Stimulated activated CD8-positive, alpha-beta memory T cell treated with anti-CD3 and anti-CD28 coated beads, Interleukin-2, amount 100 ng/mL, for 1 hour (primary cell): Measurements from ENCODE around the gene PPL.
"Not testable (repeated sequence)": the region's sequence is repeated elsewhere in the genome, so short reads cannot be mapped to it uniquely, and the experiment has no call there.

Experiments
- DNase-seq, 2 donors: peaks; one replicate each; pipeline ENCODE4 v3.0.0-alpha.2; 2020; ENCODE audit warnings: low read depth in 2 of 2

Gene PPL

GRCh38 chr16:4934591-4934990, 2.4 kb downstream of the PPL start:
- no peak for DNase-seq

GRCh38 chr16:4933871-4934395, 3.0 kb downstream of the PPL start:
- no peak for DNase-seq

DNA sequence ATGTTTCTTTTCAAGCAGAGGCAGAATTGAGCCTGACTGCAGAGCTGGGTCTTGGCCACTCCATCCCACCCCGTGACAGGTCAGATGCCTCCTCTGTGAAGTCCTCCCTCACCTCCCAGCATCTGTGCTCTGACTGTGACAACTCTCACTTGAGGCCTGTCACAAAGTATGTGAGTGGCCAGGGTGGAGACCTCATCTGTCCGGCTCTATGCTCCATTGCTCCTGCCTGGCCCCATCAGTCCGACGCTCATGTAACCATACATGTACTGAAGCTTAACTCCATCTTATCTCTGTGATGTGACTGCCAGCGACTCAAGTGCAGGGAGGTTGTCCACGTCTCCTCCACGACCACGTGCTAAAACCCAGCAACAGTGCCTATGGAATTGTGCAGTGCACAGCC, 3.5 kb downstream of the PPL start:
- DNase-seq, result no peak

DNA sequence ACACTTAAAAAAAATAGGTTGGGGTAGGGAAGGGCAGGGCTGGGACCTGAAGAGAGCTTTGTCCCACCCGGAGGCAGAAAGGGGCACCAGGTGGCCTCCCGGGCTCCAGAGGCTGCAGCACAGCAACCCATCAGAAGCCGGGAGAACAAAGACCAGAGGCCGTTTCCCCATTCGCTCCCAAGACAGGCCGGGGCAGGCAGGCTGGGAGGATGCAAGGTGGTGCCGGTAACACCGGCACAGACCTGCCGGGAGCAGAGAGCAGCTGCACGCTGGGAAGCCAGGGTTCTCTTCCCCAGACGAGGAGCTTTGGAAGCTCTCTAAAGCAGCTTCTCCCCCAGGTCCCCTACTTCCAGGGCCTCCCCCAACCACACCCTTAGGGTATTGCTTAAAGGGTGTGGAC, 5.6 kb downstream of the PPL start:
- no peak for DNase-seq

GRCh38 chr16:4929619-4930018, 7.3 kb downstream of the PPL start:
- not testable (repeated sequence) for DNase-seq

DNA sequence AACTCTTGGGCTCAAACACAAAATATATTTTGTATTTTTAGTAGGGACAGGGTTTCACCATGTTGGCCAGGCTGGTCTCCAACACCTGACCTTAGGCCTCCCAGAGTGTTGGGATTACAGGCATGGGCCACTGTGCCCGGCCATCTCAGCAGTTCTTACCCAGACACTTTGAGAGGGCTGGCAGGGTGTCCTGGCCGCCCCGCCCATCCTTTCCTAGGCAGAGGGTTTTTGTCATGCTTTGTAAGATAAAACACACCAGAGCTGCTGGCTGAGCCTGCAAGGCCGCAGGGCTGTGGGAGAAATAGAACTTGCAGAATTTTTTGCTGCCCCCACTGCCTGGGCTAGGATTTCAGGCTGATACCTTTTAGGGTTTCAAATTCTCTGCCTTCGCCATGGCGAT, 8.7 kb downstream of the PPL start:
- no peak for DNase-seq

DNA sequence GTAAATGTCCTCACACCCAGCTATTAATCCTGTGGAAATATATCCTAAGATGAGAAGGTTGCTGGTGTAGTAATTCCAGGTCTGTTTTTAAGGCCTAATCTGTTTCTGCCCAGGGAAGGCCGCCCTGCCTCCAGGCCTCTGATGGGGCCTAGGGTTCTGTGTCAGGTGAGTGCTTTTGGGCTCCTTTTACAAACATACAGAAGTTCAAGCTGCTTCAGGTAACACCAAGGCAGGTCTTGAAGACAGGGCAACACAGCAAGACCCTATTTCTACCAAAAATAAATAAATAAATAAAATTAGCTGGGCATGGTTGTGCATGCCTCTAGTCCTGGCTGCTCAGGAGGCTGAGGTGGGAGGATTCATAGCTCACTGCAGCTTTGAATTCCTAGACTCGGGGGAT, 9.3 kb downstream of the PPL start:
- DNase-seq, result no peak

DNA sequence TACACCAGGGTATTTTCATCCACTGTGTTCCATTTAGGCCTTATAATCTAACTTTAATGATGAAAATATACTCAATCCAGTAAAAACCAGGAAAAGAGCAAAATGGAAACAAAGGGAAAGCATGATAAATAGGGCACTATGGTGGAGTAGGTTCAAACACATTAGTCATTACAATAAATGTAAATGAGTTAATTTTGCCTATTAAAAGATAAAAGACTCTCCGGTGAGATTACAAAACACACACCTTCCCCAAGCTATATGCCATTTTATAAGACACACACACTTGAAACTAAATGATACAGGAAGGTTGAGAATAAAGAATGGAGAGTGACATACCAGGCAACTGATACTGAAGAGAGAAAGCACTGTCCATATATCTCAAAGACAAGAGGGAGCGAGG, 10.0 kb downstream of the PPL start:
- no peak for DNase-seq

DNA sequence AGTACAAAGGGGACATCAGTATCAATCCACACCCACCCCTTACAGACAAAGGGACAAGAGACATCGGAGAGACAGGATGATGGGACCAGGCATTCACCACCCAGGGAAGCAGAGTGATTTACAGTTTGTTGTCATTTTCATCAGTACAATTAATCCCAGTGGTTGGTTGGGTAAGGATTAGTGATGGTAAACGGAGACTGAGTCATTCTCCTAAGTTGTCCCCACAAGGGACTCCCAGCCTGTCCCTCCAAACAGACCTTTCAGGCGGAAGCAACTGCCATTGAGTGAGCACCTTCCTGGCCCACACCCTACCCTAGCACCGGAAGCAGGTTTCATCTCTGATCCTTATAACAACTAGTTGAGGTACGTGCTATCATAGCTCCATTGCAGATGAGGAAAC, 11.2 kb downstream of the PPL start:
- DNase-seq, result no peak

- DNase-seq, result no peak
Observed at GRCh38 chr16:4925293-4925607, 11.7 kb downstream of the PPL start.

DNA sequence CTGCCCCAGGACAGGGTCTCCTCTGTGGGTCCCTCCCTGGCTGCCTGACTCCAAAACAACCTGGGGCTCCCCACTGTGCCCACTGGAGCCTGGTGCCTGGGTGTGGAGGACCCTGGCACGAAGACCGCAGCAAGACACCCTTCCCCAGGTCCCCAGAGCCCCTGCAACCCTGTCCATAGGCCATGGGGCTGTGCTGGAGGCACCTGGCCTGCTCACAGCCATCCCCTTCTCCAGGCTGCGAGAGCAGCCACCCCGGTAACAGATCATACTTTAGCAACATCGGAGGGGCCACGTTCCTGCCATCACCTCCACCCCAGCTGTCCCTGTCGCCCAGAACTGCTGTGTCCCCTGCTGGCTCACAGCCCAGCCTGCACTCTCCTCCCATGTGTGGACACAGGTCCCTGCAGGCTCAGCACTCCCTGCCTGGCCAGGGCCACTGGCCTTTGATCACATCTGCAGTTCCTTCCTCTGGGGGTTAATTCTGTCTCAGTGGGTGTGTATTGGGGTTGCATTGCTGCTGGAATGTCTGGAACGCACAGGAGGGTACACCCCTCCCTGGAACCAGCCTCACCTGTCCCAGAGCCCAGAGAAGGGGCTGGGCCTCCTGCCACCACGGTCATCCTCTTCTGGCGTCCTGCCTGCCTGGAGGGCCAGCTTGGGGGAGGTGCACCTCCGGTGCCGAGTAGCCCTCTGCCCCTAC, 12.2 kb downstream of the PPL start:
- DNase-seq, result no peak

DNA sequence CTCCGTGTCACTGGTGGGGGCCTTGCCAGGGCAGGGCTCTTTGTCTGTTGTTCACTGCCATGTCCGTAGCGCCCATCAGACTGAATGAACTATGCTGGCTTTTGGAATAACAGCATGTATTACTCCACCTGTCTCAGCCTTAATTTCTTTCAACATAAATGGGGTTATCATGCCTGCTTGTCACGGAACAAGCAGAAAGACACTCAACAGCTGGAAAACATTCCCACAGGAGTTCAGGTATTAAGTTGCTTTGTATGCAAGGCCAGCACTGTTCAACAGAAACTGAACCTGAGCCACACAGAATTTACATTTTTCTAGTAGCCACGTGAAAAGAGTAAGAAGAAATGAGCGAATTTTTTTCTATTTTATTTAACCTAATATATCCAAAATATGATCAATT, 13.1 kb downstream of the PPL start:
- DNase-seq, result no peak

GRCh38 chr16:4922721-4923342, 14.1 kb downstream of the PPL start:
- no peak for DNase-seq

DNA sequence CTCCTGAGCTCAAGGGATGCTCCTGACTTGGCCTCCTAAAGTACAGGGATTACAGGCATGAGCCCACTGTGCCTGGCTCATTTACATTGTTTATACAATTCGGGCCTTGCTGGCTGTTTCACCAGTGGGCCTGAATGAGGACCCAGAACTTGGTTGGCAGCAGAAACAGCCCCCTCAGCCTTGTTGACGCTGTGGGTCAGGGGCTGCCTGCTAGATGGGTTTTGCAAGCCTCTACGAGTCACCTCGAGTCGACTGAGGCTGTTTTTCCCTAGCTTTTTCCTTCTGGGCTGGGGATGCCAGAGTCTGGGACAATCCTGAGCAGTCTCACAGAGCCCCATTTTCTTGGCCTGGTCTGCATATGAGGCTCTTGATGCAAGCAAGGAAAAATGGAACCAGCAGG, 16.1 kb downstream of the PPL start:
- no peak for DNase-seq

DNA sequence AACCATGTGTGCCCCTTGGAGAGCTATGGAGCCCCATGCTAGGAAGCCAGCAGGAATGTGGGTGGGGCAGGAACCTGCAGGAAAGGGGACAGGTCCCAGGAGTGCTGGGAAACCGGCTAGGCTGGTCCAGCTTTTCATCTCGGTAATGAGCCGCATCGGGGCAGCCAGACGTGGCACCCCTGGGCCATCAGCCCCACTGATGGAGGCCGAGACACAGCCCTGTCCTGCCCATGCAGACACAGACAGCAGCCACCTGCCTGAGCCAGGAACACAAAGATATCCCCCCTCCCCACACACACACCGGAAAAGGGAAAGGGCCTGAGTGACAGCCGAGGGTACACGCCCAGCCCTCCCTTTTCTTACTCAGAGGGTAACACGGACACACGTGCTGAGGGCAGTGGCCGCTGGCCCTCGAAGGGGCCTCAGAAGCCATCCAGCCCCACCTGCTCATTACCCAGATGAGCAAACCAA, 18.1 kb downstream of the PPL start:
- no peak for DNase-seq

- no peak for DNase-seq
Observed at GRCh38 chr16:4917117-4917516, 19.8 kb downstream of the PPL start.

DNA sequence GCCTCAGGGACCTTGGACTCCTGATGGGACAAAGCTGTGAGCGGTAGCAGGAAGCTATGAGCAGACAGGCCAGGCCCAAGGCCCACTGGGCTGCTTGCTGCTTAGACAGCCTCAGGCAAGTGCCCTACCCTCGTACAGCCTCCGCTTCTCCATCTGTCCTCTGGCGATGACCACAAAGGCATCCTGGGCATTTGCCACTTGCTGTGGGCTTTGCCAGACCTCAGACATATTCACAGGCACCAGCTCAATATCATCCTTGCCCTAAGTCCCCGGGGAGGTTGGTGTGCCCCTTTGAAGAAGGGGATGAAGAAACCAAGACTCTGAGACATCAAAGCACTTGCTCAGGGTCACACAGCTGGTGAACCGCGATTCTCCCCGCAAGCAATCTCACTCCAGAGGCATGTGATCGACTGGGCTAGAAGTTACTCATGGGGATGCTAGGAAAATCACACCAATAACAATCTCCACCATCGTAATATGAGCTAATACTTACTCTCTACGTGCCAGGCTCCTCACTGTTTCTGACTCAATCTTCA, 21.7 kb downstream of the PPL start:
- DNase-seq, result no peak

- no peak for DNase-seq
Observed at GRCh38 chr16:4914528-4915225, 22.3 kb downstream of the PPL start.

DNA sequence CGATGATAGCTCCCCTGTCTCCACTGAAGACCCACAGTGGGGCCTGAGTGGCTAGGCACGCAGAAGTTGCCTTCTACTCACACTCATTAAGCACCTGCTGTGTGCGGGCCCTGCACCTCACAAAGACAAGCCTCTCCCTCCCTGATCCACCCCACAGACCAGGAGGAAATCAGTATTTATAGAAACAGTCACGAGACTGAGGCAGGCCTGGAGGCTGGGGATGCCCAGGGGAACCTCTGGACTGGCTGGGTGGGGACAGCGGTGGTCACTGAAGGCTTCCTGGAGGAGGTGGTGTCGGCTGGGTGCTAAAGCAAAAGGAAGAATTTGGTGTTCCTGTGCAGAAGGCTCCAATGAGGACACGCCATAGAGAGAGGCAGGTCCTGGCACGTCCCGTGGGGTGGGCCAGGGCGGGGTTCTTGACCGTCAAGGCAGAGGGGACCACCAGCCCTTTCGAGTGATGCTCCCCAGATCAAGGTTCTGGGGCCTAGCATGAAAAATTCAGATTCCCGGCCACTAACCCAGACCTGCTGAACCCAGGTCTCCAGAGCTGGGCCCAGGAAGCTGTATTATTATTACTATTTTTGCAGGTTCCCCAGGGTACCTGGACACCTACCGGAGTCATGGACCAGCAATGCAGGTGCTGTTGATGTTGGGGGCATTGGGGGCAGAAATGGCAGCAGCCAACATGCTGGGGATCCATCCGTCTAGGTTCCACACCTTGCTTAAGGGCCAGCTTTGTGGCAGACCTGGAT, 23.0 kb downstream of the PPL start:
- no peak for DNase-seq

DNA sequence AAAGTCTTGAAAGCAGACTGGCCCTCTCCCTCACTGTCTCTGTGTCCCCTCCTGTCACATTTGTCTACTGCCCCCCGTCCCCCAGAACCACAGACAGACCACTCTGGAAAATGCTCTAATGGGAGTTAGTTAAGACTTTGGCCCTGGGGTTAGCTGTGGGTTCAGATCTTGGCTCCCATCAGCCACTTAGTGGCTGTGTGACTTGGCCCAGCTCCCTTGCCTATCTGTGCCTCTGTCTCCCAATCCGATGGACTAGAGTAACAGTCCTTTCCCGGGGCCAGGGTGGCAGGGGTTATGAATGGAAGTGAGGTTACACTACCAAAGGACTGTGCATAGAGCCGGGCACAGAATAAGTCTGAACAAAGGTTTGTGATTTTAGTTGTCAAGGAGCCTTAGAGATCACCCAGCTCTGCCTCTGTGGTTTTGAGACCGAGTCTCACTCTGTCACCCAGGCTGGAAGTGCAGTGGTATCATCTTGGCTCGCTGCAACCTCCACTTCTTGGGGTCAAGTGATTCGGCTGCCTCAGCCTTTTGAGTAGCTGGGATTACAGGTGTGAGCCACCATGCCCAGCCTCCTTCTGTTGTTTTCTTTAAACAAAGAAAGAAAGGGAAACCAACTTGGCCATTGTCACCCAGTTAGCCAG, 23.7 kb downstream of the PPL start:
- DNase-seq, result no peak

DNA sequence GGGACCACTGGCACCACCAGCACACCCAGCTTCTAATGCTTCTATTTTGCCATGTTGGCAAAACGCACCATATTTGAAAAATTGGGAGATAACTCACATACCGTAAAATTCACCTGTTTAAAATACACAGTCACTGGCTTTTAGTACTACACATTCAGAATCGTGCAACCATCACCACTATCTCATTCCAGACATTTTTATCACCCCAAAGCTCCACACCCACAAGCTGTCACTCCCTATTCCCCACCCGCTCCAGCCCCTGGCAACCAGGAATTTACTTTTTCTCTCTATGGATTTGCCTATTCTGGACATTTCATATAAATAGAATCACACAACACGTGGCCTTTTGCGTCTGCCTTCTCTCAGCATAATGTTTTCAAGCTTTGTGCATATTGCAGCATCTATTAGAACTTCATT, 25.0 kb downstream of the PPL start:
- no peak for DNase-seq

- no peak for DNase-seq
Observed at GRCh38 chr16:4910828-4911227, 26.1 kb downstream of the PPL start.
